Liver (tissue), 9 donors: ENCODE measurements around the gene PRR4. TPM values are rescaled to one million over a fixed set of nuclear protein-coding genes. Genes with fewer than 3 reads are reported as not detected.

Experiments used
- DNase-seq: peaks from one replicate; pipeline ENCODE4 v3.0.0-alpha.2; 2017; ENCODE audit warnings: low spot score
- H3K27ac ChIP-seq, 2 donors: one replicate each; pipeline ENCODE4 v1.7.0; 2013; ENCODE audit warnings: inconsistent platforms in 2 of 2, low read length in 2 of 2, control low read depth in 1 of 2, low read depth in 1 of 2, mild to moderate bottlenecking in 1 of 2
- H3K27me3 ChIP-seq, 4 donors: one replicate each; pipeline versions ENCODE4 v1.6.1 to v1.7.0; 2013; ENCODE audit warnings: low read length in 3 of 4, inconsistent platforms in 1 of 4, mild to moderate bottlenecking in 1 of 4, moderate library complexity in 1 of 4; ENCODE audit not compliant: control insufficient read depth in 4 of 4, insufficient read depth in 4 of 4
- H3K36me3 ChIP-seq, 4 donors: one replicate each; pipeline versions ENCODE4 v1.6.1 to v1.7.0; 2013; ENCODE audit warnings: low read length in 3 of 4, mild to moderate bottlenecking in 3 of 4, low read depth in 1 of 4, moderate library complexity in 1 of 4; ENCODE audit not compliant: control insufficient read depth in 4 of 4, insufficient read depth in 3 of 4
- H3K4me1 ChIP-seq, 4 donors: one replicate each; pipeline versions ENCODE4 v1.6.1 to v1.7.0; 2013; ENCODE audit warnings: low read length in 3 of 4, mild to moderate bottlenecking in 3 of 4, moderate library complexity in 1 of 4; ENCODE audit not compliant: control insufficient read depth in 4 of 4, insufficient read depth in 4 of 4
- H3K4me3 ChIP-seq, 3 donors: one replicate each; pipeline versions ENCODE4 v1.6.1 to v1.7.0; 2013; ENCODE audit warnings: low read length in 3 of 3, control low read depth in 1 of 3, low read depth in 1 of 3, mild to moderate bottlenecking in 1 of 3
- H3K9ac ChIP-seq, 2 donors: one replicate each; pipeline ENCODE4 v1.7.0; 2013; ENCODE audit warnings: low read length in 2 of 2, mild to moderate bottlenecking in 2 of 2, moderate library complexity in 2 of 2, control low read depth in 1 of 2, low read depth in 1 of 2
- H3K9me3 ChIP-seq, 4 donors: one replicate each; pipeline versions ENCODE4 v1.6.1 to v1.7.0; 2013; ENCODE audit warnings: low read length in 3 of 4; ENCODE audit not compliant: control insufficient read depth in 4 of 4
- EGR1 ChIP-seq, 2 donors: IDR thresholded peaks; 2 replicates each; pipeline ENCODE4 v1.6.1; 2016 to 2018; ENCODE audit warnings: antibody characterized with exemption in 2 of 2, low read depth in 2 of 2
- FOXA1 ChIP-seq: IDR thresholded peaks from 2 replicates; pipeline ENCODE4 v1.6.1; 2016; ENCODE audit warnings: antibody characterized with exemption
- FOXA2 ChIP-seq: IDR thresholded peaks from 2 replicates; pipeline ENCODE4 v1.6.1; 2016; ENCODE audit warnings: antibody characterized with exemption
- GABPA ChIP-seq, 2 donors: IDR thresholded peaks in 1 of 2; conservative IDR thresholded peaks in 1 of 2; 2 replicates each; pipeline ENCODE4 v1.6.1; 2016; ENCODE audit warnings: antibody characterized with exemption in 2 of 2, mild to moderate bottlenecking in 1 of 2, moderate library complexity in 1 of 2
- HNF4A ChIP-seq, 2 donors: conservative IDR thresholded peaks; 2 replicates each; pipeline ENCODE4 v1.6.1; 2016; ENCODE audit warnings: antibody characterized with exemption in 2 of 2, mild to moderate bottlenecking in 2 of 2
- HNF4G ChIP-seq: IDR thresholded peaks from 2 replicates; pipeline ENCODE4 v1.6.1; 2016; ENCODE audit warnings: antibody characterized with exemption
- JUND ChIP-seq, 2 donors: IDR thresholded peaks; 2 replicates each; pipeline ENCODE4 v1.6.1; 2016; ENCODE audit warnings: antibody characterized with exemption in 2 of 2
- NR2F2 ChIP-seq: IDR thresholded peaks from 2 replicates; pipeline ENCODE4 v1.6.1; 2016; ENCODE audit warnings: antibody characterized with exemption
- RAD21 ChIP-seq, 2 donors: IDR thresholded peaks; 2 replicates each; pipeline ENCODE4 v1.6.1; 2016; ENCODE audit warnings: antibody characterized with exemption in 2 of 2, mild to moderate bottlenecking in 2 of 2
- RXRA ChIP-seq, 2 donors: IDR thresholded peaks; 2 replicates each; pipeline ENCODE4 v1.6.1; 2017 to 2018; ENCODE audit warnings: antibody characterized with exemption in 2 of 2, mild to moderate bottlenecking in 1 of 2
- SP1 ChIP-seq: IDR thresholded peaks from 2 replicates; pipeline ENCODE4 v1.6.1; 2018; ENCODE audit warnings: antibody characterized with exemption, mild to moderate bottlenecking
- TAF1 ChIP-seq: conservative IDR thresholded peaks from 2 replicates; pipeline ENCODE4 v1.6.1; 2016; ENCODE audit warnings: antibody characterized with exemption, mild to moderate bottlenecking
- YY1 ChIP-seq: IDR thresholded peaks from 2 replicates; pipeline ENCODE4 v1.6.1; 2016; ENCODE audit warnings: antibody characterized with exemption, mild to moderate bottlenecking
- WGBS: extraction: QIAGEN DNeasy Blood & Tissue Kit; methylation state at CpG from one replicate; pipeline ENCODE4 v1.1.7; 2013; 5-methylcytosine and 5-hydroxymethylcytosine counted together
- polyA plus RNA-seq, 2 donors: library from polyadenylated mRNA; stranded (reverse) in 1 of 2; unstranded in 1 of 2; fragments of 200-250 nt in 1 of 2; fragments of >200 nt in 1 of 2; fragmentation: Nextera tagmentation in 1 of 2; extraction: Ambion mirVana in 1 of 2; gene quantifications; one replicate each; pipeline versions ENCODE4 v1.2.1 to v1.2.3, GENCODE V29; 2013 to 2015
- total RNA-seq, 2 donors: library from RNA; depleted of rRNA; stranded (reverse); fragments of >200 nt; gene quantifications; one replicate each; pipeline ENCODE4 v1.2.3, GENCODE V29; 2014
- TF ChIP-seq, protein P1 (sequence below): IDR thresholded peaks from 2 replicates; pipeline ENCODE4 v1.6.1; 2016; ENCODE audit warnings: antibody characterized with exemption
- TF ChIP-seq, protein P2 (sequence below): IDR thresholded peaks from 2 replicates; pipeline ENCODE4 v1.6.1; 2016; ENCODE audit warnings: antibody characterized with exemption, mild to moderate bottlenecking
- TF ChIP-seq, protein P3 (sequence below): IDR thresholded peaks from 2 replicates; pipeline ENCODE4 v1.6.1; 2016; ENCODE audit warnings: antibody characterized with exemption
- TF ChIP-seq, protein P4 (sequence below): fragments of 150-350 bp; IDR thresholded peaks from 2 replicates; pipeline ENCODE4 v1.5.1; 2017; ENCODE audit warnings: improper control_type of control experiment, low read depth, low read length; ENCODE audit not compliant: missing input control
- TF ChIP-seq, protein P5 (sequence below): IDR thresholded peaks from 2 replicates; pipeline ENCODE4 v1.6.1; 2016; ENCODE audit warnings: antibody characterized with exemption
- donor health status: healthy.
- donor health status: healthy.
- donor health status: healthy.
- donor health status: healthy.
- donor health status: healthy.

PRR4 gene
- total and polyA plus RNA-seq, 4 donors: 0.56 to 3.5 (median 1.4) TPM

DNA sequence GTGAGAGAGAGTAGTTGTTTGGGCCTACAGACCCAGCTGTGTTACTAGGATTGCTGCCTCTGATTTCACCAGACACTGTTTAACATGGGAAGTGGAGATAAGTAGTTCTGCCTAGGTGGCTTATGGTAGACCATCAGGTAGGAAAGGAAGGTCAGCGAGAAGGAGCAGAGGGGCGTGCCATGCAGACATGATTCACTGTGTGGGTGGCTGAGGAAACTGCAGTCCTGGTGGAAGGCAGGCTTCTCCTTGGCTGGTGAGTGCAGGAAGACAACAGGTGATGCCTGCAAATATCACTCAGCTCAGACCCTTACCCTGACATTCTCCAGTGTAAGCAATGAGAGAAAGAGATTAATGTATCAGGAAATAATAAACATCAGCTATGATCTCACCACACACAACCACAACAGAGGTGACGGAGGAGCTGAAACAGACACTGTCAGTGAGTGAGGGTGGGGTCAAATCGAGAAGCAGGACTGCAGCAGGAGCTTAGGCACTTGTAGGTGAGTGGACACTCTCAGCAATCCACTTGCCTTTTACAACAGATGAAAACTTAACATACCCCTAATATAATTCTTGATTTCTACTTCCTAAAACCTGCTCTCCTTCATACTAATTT, 2.1 kb upstream of the PRR4 start:
- DNase-seq: no peak
- Histone ChIP-seq H3K27ac (no peak overlapping the region), H3K36me3 (peaks cover 0 to 3% (median 3%) of the 10 kb centered on the region in 4 donors), H3K9me3 (peaks cover 0 to 2% (median 0%) of the 10 kb centered on the region in 4 donors), H3K4me3 (no peak overlapping the region), H3K27me3 (no peaks in the 10 kb centered on the region), H3K9ac (no peak overlapping the region), H3K4me1 (no peaks in the 10 kb centered on the region)
- WGBS: 92% methylated on average over 4 of the region's 4 CpGs
- TF ChIP-seq YY1: no peak
- no peak for TF ChIP-seq GABPA (IDR thresholded peaks at IDR 0.05 in 1 of 2, conservative IDR thresholded peaks at IDR 0.05 in 1 of 2)
- no peak for TF ChIP-seq TAF1
- TF ChIP-seq JUND (IDR thresholded peaks at IDR 0.05): no peak
- no peak for TF ChIP-seq NR2F2
- TF ChIP-seq, protein P1, sequence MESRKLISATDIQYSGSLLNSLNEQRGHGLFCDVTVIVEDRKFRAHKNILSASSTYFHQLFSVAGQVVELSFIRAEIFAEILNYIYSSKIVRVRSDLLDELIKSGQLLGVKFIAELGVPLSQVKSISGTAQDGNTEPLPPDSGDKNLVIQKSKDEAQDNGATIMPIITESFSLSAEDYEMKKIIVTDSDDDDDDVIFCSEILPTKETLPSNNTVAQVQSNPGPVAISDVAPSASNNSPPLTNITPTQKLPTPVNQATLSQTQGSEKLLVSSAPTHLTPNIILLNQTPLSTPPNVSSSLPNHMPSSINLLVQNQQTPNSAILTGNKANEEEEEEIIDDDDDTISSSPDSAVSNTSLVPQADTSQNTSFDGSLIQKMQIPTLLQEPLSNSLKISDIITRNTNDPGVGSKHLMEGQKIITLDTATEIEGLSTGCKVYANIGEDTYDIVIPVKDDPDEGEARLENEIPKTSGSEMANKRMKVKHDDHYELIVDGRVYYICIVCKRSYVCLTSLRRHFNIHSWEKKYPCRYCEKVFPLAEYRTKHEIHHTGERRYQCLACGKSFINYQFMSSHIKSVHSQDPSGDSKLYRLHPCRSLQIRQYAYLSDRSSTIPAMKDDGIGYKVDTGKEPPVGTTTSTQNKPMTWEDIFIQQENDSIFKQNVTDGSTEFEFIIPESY: no peak
- TF ChIP-seq HNF4A (conservative IDR thresholded peaks at IDR 0.05): no peak
- TF ChIP-seq HNF4G: no peak
- TF ChIP-seq, protein P2, sequence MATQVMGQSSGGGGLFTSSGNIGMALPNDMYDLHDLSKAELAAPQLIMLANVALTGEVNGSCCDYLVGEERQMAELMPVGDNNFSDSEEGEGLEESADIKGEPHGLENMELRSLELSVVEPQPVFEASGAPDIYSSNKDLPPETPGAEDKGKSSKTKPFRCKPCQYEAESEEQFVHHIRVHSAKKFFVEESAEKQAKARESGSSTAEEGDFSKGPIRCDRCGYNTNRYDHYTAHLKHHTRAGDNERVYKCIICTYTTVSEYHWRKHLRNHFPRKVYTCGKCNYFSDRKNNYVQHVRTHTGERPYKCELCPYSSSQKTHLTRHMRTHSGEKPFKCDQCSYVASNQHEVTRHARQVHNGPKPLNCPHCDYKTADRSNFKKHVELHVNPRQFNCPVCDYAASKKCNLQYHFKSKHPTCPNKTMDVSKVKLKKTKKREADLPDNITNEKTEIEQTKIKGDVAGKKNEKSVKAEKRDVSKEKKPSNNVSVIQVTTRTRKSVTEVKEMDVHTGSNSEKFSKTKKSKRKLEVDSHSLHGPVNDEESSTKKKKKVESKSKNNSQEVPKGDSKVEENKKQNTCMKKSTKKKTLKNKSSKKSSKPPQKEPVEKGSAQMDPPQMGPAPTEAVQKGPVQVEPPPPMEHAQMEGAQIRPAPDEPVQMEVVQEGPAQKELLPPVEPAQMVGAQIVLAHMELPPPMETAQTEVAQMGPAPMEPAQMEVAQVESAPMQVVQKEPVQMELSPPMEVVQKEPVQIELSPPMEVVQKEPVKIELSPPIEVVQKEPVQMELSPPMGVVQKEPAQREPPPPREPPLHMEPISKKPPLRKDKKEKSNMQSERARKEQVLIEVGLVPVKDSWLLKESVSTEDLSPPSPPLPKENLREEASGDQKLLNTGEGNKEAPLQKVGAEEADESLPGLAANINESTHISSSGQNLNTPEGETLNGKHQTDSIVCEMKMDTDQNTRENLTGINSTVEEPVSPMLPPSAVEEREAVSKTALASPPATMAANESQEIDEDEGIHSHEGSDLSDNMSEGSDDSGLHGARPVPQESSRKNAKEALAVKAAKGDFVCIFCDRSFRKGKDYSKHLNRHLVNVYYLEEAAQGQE: no peak
- no peak for TF ChIP-seq RAD21 (IDR thresholded peaks at IDR 0.05)
- TF ChIP-seq RXRA (IDR thresholded peaks at IDR 0.05): no peak
- TF ChIP-seq, protein P3, sequence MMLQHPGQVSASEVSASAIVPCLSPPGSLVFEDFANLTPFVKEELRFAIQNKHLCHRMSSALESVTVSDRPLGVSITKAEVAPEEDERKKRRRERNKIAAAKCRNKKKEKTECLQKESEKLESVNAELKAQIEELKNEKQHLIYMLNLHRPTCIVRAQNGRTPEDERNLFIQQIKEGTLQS: no peak
- TF ChIP-seq SP1: no peak
- TF ChIP-seq, protein P4, sequence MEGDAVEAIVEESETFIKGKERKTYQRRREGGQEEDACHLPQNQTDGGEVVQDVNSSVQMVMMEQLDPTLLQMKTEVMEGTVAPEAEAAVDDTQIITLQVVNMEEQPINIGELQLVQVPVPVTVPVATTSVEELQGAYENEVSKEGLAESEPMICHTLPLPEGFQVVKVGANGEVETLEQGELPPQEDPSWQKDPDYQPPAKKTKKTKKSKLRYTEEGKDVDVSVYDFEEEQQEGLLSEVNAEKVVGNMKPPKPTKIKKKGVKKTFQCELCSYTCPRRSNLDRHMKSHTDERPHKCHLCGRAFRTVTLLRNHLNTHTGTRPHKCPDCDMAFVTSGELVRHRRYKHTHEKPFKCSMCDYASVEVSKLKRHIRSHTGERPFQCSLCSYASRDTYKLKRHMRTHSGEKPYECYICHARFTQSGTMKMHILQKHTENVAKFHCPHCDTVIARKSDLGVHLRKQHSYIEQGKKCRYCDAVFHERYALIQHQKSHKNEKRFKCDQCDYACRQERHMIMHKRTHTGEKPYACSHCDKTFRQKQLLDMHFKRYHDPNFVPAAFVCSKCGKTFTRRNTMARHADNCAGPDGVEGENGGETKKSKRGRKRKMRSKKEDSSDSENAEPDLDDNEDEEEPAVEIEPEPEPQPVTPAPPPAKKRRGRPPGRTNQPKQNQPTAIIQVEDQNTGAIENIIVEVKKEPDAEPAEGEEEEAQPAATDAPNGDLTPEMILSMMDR: no peak
- TF ChIP-seq FOXA1: no peak
- TF ChIP-seq, protein P5, sequence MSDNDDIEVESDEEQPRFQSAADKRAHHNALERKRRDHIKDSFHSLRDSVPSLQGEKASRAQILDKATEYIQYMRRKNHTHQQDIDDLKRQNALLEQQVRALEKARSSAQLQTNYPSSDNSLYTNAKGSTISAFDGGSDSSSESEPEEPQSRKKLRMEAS: no peak
- no peak for TF ChIP-seq FOXA2
- TF ChIP-seq EGR1 (IDR thresholded peaks at IDR 0.05; ENCODE audit: low read depth in 2 of 2): no peak
